HepG2 (cell line): Measurements from ENCODE around the gene ANO6. TPM values are rescaled to one million over a fixed set of nuclear protein-coding genes. Genes with fewer than 3 reads are reported as not detected.

Source experiments
- ATAC-seq: fragments of 200-7000 bp; cut with Tn5 transposase; 3 replicates; pipeline ENCODE4 v1.9.1; 2020; ENCODE audit warnings: mild to moderate bottlenecking, moderate library complexity
- BruUV-seq: library from RNA; stranded (reverse); fragments of 400-500 nt; replicated peaks from 2 replicates; lab custom pipeline; 2021; lab: Mats Ljungman, UMichigan
- CTCF ChIA-PET: fragments of 300-600 bp; formaldehyde crosslinking; extraction: SDS; loops from one replicate; lab custom pipeline; 2021; ENCODE audit warnings: low total read pairs, inconsistent platforms, low intra/inter-chr PET ratio; lab: Yijun Ruan, JAX
- POLR2A ChIA-PET: fragments of 350-600 bp; sonication (Branson Sonifier 250); formaldehyde crosslinking; loops from one replicate; lab custom pipeline; 2020; ENCODE audit warnings: antibody characterized with exemption, inconsistent platforms; lab: Yijun Ruan, JAX
- DNase-seq: peaks from one replicate; pipeline ENCODE4 v3.0.0-alpha.2; 2015; ENCODE audit warnings: low spot score
- FAIRE-seq: peaks from 3 replicates; lab custom pipeline; 2011; peaks lifted over from hg19 to GRCh38; lab: Jason Lieb, UNC
- H2AFZ ChIP-seq: one replicate; pipeline ENCODE4 v1.6.1; 2011; ENCODE audit warnings: low read length, inconsistent platforms
- H3K27ac ChIP-seq: fragments of 300-600 bp; 3 replicates; pipeline ENCODE4 v1.8.0; 2011; ENCODE audit warnings: mixed run types, mild to moderate bottlenecking, mixed read lengths, low read length, inconsistent platforms; ENCODE audit not compliant: insufficient read depth; ENCODE audit errors: extremely low read length
- H3K27me3 ChIP-seq, 2 experiments: fragments of 200-600 bp in 1 of 2; 2 replicates in 1 of 2; 3 replicates in 1 of 2; pipeline versions ENCODE4 v1.6.0 to v1.8.0; 2011; ENCODE audit warnings: low read length in 2 of 2, mild to moderate bottlenecking in 2 of 2, moderate library complexity in 2 of 2, inconsistent platforms in 1 of 2; ENCODE audit not compliant: insufficient read depth in 2 of 2, control insufficient read depth in 1 of 2
- H3K36me3 ChIP-seq, 2 experiments: fragments of 200-600 bp in 1 of 2; replicated peaks in 1 of 2; 2 replicates in 1 of 2; 3 replicates in 1 of 2; pipeline versions ENCODE4 v1.5.1 to v1.8.0; 2011; ENCODE audit warnings: low read length in 2 of 2, inconsistent platforms in 1 of 2; ENCODE audit not compliant: insufficient read depth in 2 of 2, control insufficient read depth in 1 of 2
- H3K4me1 ChIP-seq: 2 replicates; pipeline ENCODE4 v1.5.1; 2012; ENCODE audit warnings: low read length, inconsistent platforms; ENCODE audit not compliant: insufficient read depth
- H3K4me2 ChIP-seq: 2 replicates; pipeline ENCODE4 v1.6.0; 2011; ENCODE audit warnings: low read depth, low read length, inconsistent platforms
- H3K4me3 ChIP-seq, 3 experiments: fragments of 200-600 bp in 1 of 3; sonication (generic), shearing (Covaris generic) in 1 of 3; replicated peaks in 1 of 3; 2 replicates each; pipeline ENCODE4 v1.5.1; 2011 to 2016; ENCODE audit warnings: low read length in 3 of 3, inconsistent platforms in 2 of 3, low read depth in 2 of 3, mild to moderate bottlenecking in 2 of 3, control low read depth in 1 of 3, mixed read lengths in 1 of 3; ENCODE audit not compliant: insufficient read depth in 1 of 3
- H3K79me2 ChIP-seq: one replicate; pipeline ENCODE4 v1.6.1; 2011; ENCODE audit warnings: low read length, inconsistent platforms; ENCODE audit not compliant: insufficient read depth
- H3K9ac ChIP-seq: 2 replicates; pipeline ENCODE4 v1.6.0; 2011; ENCODE audit warnings: mild to moderate bottlenecking, low read depth, low read length, inconsistent platforms; ENCODE audit not compliant: insufficient read depth
- H3K9me3 ChIP-seq: 2 replicates; pipeline ENCODE4 v1.5.1; 2012; ENCODE audit warnings: mild to moderate bottlenecking, low read length
- H4K20me1 ChIP-seq: 2 replicates; pipeline ENCODE4 v1.6.0; 2011; ENCODE audit warnings: inconsistent platforms, mild to moderate bottlenecking, low read length, moderate library complexity; ENCODE audit not compliant: insufficient read depth
- ATF1 ChIP-seq: IDR thresholded peaks from 2 replicates; pipeline ENCODE4 v1.6.1; 2016; ENCODE audit warnings: mild to moderate bottlenecking, control low read depth
- NAIF1 ChIP-seq: sonication (generic); formaldehyde crosslinking; IDR thresholded peaks from 2 replicates; pipeline ENCODE4 v1.5.0; 2020; ENCODE audit warnings: mild to moderate bottlenecking, missing genetic modification reagents, borderline replicate concordance
- NR2F2 ChIP-seq: IDR thresholded peaks from 2 replicates; pipeline ENCODE4 v1.6.1; 2012; ENCODE audit warnings: low read depth, inconsistent platforms, borderline replicate concordance
- POGK ChIP-seq: sonication (generic); formaldehyde crosslinking; conservative IDR thresholded peaks from 2 replicates; pipeline ENCODE4 v1.8.0; 2022; ENCODE audit warnings: mild to moderate bottlenecking, moderate library complexity, missing genetic modification reagents
- POLR2AphosphoS5 ChIP-seq: IDR thresholded peaks from 2 replicates; pipeline ENCODE4 v1.6.1; 2012; ENCODE audit warnings: low read depth, low read length
- RXRA ChIP-seq: sonication (generic); formaldehyde crosslinking; IDR thresholded peaks from 2 replicates; pipeline ENCODE4 v1.5.1; 2020; ENCODE audit warnings: missing genetic modification reagents
- SIX4 ChIP-seq: sonication (generic); formaldehyde crosslinking; IDR thresholded peaks from 2 replicates; pipeline ENCODE4 v1.4.0; 2020; ENCODE audit warnings: missing genetic modification reagents
- ZKSCAN8 ChIP-seq: IDR thresholded peaks from 2 replicates; pipeline ENCODE4 v1.6.1; 2016; ENCODE audit warnings: borderline replicate concordance, missing genetic modification reagents, missing compliant biosample characterization
- ZNF33A ChIP-seq: sonication (generic); formaldehyde crosslinking; IDR thresholded peaks from 2 replicates; pipeline ENCODE4 v1.5.1; 2020; ENCODE audit warnings: missing genetic modification reagents, mild to moderate bottlenecking, moderate library complexity, borderline replicate concordance
- ZNF781 ChIP-seq: sonication (generic); formaldehyde crosslinking; IDR thresholded peaks from 2 replicates; pipeline ENCODE4 v1.5.1; 2020; ENCODE audit warnings: borderline replicate concordance, mild to moderate bottlenecking, missing genetic modification reagents; ENCODE audit errors: not compliant biosample characterization
- WGBS: methylation state at CpG from one replicate; pipeline ENCODE4 v1.1.6; 2017; ENCODE audit warnings: low lambda C conversion rate; 5-methylcytosine and 5-hydroxymethylcytosine counted together
- in situ Hi-C: cut with HindIII; loops from 2 replicates; pipeline ENCODE4 v1.10.0; 2017; ENCODE audit warnings: low pct_unique_long_range_greater_than_20kb; ENCODE audit not compliant: extremely low pct_ligation_motif_present
- intact Hi-C: fragments of 100-400 bp; cut with micrococcal nuclease; formaldehyde crosslinking; loops from one replicate; pipeline ENCODE4 v1.10.0; 2022; ENCODE audit not compliant: unreplicated experiment
- polyA plus RNA-seq, 8 experiments: library from polyadenylated mRNA; depleted of rRNA in 3 of 8; stranded (reverse) in 7 of 8; unstranded in 1 of 8; fragments of >200 nt; fragmentation: Illumina TruSeq in 4 of 8; extraction: Trizol in 4 of 8; gene quantifications; 2 replicates each; pipeline versions ENCODE4 v1.2.1 to v1.2.3, GENCODE V29; 2011 to 2016; ENCODE audit warnings: low read depth in 4 of 8, missing spikeins in 1 of 8, mixed read lengths in 1 of 8; ENCODE audit not compliant: insufficient read depth in 1 of 8
- total RNA-seq, 5 experiments: library from RNA; depleted of rRNA; stranded (reverse); fragments of >200 nt; fragmentation: Illumina TruSeq; extraction: Trizol; gene quantifications; 2 replicates each; pipeline ENCODE4 v1.2.3, GENCODE V29; 2016; ENCODE audit warnings: low read depth in 1 of 5
- TF ChIP-seq, protein P1 (sequence below): sonication (generic); formaldehyde crosslinking; IDR thresholded peaks from 2 replicates; pipeline ENCODE4 v1.5.1; 2020; ENCODE audit warnings: missing genetic modification reagents, mild to moderate bottlenecking, borderline replicate concordance

The ANO6 gene
- total and polyA plus RNA-seq, 2 of the 13 experiments (the other 11 are each of a cell fraction or from before 2014, with no cell fraction given): 37.8 to 57.1 TPM

GRCh38 chr12:45429831-45430230 lies 213.9 kb downstream of the ANO6 start:
- WGBS: 97% methylated on average over 1 of the region's 1 CpG
- TF ChIP-seq NR2F2 (no peak), RXRA (CRISPR knock-in tag) (no peak), ATF1 (CRISPR knock-in tag) (no peak), ZNF781 (no peak), ZNF33A (CRISPR knock-in tag) (no peak), ZKSCAN8 (CRISPR knock-in tag) (no peak), POGK (CRISPR knock-in tag) (no peak), POLR2AphosphoS5 (no peak), SIX4 (CRISPR knock-in tag) (no peak), NAIF1 (CRISPR knock-in tag) (no peak)
- TF ChIP-seq, protein P1, sequence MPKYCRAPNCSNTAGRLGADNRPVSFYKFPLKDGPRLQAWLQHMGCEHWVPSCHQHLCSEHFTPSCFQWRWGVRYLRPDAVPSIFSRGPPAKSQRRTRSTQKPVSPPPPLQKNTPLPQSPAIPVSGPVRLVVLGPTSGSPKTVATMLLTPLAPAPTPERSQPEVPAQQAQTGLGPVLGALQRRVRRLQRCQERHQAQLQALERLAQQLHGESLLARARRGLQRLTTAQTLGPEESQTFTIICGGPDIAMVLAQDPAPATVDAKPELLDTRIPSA (CRISPR knock-in tag): no peak
- Histone ChIP-seq H3K27ac (no peak overlapping the region), H3K27me3 (no peaks in the 10 kb centered on the region), H3K4me3 (no peak overlapping the region), H3K4me2 (no peak overlapping the region), H3K4me1 (peaks cover 7% of the 10 kb centered on the region), H4K20me1 (no peaks in the 10 kb centered on the region), H3K9ac (no peak overlapping the region), H3K36me3 (peaks cover 8 to 50% of the 10 kb centered on the region in 2 experiments; a peak in 4 of 5 replicates), H2AFZ (no peak overlapping the region), H3K9me3 (no peaks in the 10 kb centered on the region), H3K79me2 (no peaks in the 10 kb centered on the region)
- in situ Hi-C loops (no loop called here), intact Hi-C loops (no loop called here)
- ATAC-seq: no peak
- CTCF ChIA-PET: no interaction called here
- no peak for FAIRE-seq
- no TSS peak for BruUV-seq
- DNase-seq: no peak
- POLR2A ChIA-PET: no interaction called here
